Measurements from ENCODE around the gene USP54. TPM values are rescaled to one million over a fixed set of nuclear protein-coding genes. Genes with fewer than 3 reads are reported as not detected.

Gene USP54
- polyA plus RNA-seq, 1 of the 3 experiments (the other 2 are of a cell fraction): 6.5 TPM

- TF ChIP-seq CTCF (IDR thresholded peaks at IDR 0.05): no peak
- peak; percentile 86 for TF ChIP-seq YY1 (IDR thresholded peaks at IDR 0.05; ENCODE audit: low read depth)
- peak; percentile 90 for TF ChIP-seq MAX (IDR thresholded peaks at IDR 0.05; ENCODE audit: low read depth)
- TF ChIP-seq PBX3 (IDR thresholded peaks at IDR 0.05): peak; percentile 19; the same call in 1 of the 2 replicates
- peak; percentile 54; the same call in 1 of the 2 replicates for TF ChIP-seq NRF1 (IDR thresholded peaks at IDR 0.05; ENCODE audit: low read depth, low read length)
- TF ChIP-seq TAF1 (IDR thresholded peaks at IDR 0.05; ENCODE audit: borderline replicate concordance, low read depth, low read length): 0 out of 2 replicates have a peak, but pooled peaks have one; percentile 23
Observed at GRCh38 chr10:73495884-73496674, 95.1 kb downstream of the USP54 start, which contains the start of gene PPP3CB (continued).

GRCh38 chr10:73495226-73495883, 95.8 kb downstream of the USP54 start:
- WGBS (ENCODE audit: low lambda C conversion rate): 0% methylated on average over 26 of the region's 55 CpGs
- H3K27me3 ChIP-seq (ENCODE audit: insufficient read depth): no peaks in the 10 kb centered on the region
- H3K36me3 ChIP-seq (replicated peaks in 1 of 2; ENCODE audit: control insufficient read depth in 1 of 2, insufficient read depth in 2 of 2, low read length in 1 of 2): peaks cover 7 to 11% of the 10 kb centered on the region in 2 experiments
- H3K4me3 ChIP-seq (ENCODE audit: low read depth in 2 of 2, low read length in 1 of 2): peak overlapping the region; percentile 84
- peak overlapping the region; percentile 80 for H3K4me2 ChIP-seq
- H3K4me1 ChIP-seq (ENCODE audit: control insufficient read depth in 1 of 2, insufficient read depth in 2 of 2, low read depth in 1 of 2, low read length in 1 of 2): peaks cover 10 to 23% of the 10 kb centered on the region in 2 experiments
- peak overlapping the region; percentile 89 for H3K9ac ChIP-seq
- H3K9me3 ChIP-seq: no peaks in the 10 kb centered on the region
- CTCF ChIA-PET: interaction anchor here (0.9 to 1.6 kb wide), 3 partner anchors 26 to 149 kb away, joined by 4 to 6 read pairs (median 4); no protein-coding TSS in a partner anchor
- peaks cover 61% of the 10 kb centered on the region for H3K79me2 ChIP-seq (ENCODE audit: insufficient read depth)
- peak overlapping the region; percentile 88 to 94 for H3K27ac ChIP-seq (ENCODE audit: low read depth in 2 of 2, low read length in 1 of 2)
- H3F3A ChIP-seq (replicated peaks; ENCODE audit: insufficient read depth): peaks cover 28% of the 10 kb centered on the region
- peak; percentile 89 for DNase-seq
- peak overlapping the region; percentile 58 for H2AFZ ChIP-seq (ENCODE audit: low read depth)
- no peaks in the 10 kb centered on the region for H3K9me2 ChIP-seq
- POLR2A ChIA-PET: interaction anchor here (1.0 to 1.5 kb wide), 2 partner anchors 46 to 277 kb away, joined by 3 read pairs; a partner anchor contains a TSS
- H4K20me1 ChIP-seq (ENCODE audit: insufficient read depth): peaks cover 4% of the 10 kb centered on the region; the same call in 1 of the 2 replicates
- TF ChIP-seq TEAD4 (IDR thresholded peaks at IDR 0.05; ENCODE audit: borderline replicate concordance, insufficient read depth): no peak
- peak; percentile 61; the same call in 1 of the 2 replicates for TF ChIP-seq MXI1 (IDR thresholded peaks at IDR 0.05; ENCODE audit: low read depth, low read length)
- no peak for TF ChIP-seq ZBTB33 (IDR thresholded peaks at IDR 0.05; ENCODE audit: borderline replicate concordance, low read depth)
- no peak for TF ChIP-seq FOSL2 (IDR thresholded peaks at IDR 0.05; ENCODE audit: borderline replicate concordance, low read depth)
- no peak for TF ChIP-seq NRF1 (IDR thresholded peaks at IDR 0.05; ENCODE audit: low read depth, low read length)
- no peak for TF ChIP-seq SMC3 (IDR thresholded peaks at IDR 0.05; ENCODE audit: low read depth, low read length)
- no peak for TF ChIP-seq FOXJ3 (CRISPR knock-in tag; IDR thresholded peaks at IDR 0.05)
- TF ChIP-seq GABPA (IDR thresholded peaks at IDR 0.05; ENCODE audit: low read depth): 0 out of 2 replicates have a peak, but pooled peaks have one; percentile 52
- TF ChIP-seq RAD21 (IDR thresholded peaks at IDR 0.05; ENCODE audit: low read length): no peak
- peak; percentile 51 for TF ChIP-seq POLR2AphosphoS5 (IDR thresholded peaks at IDR 0.05; ENCODE audit: low read depth, low read length)
- peak; percentile 72 for TF ChIP-seq TAF1 (IDR thresholded peaks at IDR 0.05; ENCODE audit: borderline replicate concordance, low read depth, low read length)
- no peak for TF ChIP-seq CTCF (IDR thresholded peaks at IDR 0.05)
